HTERT RPE-1 (cell line): Measurements from ENCODE around the gene C17orf113.
"Not testable (repeated sequence)": the region's sequence is repeated elsewhere in the genome, so short reads cannot be mapped to it uniquely, and the experiment has no call there.

Source experiments
- in situ Hi-C: fragments of 300-500 bp; cut with MboI; formaldehyde crosslinking; loops from 4 replicates; pipeline ENCODE4 v1.14.3; 2020; ENCODE audit warnings: low sequenced_read_pairs

C17orf113 gene

DNA sequence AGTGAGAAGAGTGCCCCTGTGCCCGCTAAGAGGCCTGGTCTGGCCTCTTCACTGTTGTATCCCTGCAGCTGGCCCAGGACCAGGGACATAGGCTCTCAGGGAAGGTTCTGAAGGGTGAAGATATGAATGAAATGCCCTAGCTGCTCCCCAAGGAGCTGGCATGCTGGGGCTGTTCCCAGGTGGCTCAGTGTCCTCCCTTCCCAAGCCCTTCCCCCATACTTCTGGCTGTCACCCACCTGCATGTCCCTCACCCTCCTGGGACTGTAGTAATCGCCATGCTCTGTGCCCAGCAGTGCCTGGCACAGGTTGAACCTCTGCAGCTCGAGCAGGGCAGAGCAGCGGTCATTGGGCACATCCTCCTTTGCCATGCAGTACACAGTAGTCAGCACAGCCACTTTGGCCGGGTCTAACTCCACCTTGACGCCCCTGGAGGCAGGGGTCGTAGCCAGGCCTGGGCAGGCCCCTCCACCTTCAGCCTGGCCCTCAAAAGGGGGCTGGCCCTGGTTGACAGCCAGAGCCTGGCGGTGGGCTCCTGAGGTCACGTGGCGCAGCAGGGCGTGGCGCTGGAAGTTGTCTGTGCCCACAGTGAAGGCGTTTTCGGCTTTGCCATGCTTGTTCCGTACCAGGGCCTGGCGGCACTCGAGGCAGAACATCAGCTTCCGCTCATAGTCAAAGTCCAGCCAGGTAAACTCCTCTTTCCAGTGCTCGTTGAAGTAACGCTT lies 7.6 kb downstream of the C17orf113 start:
- in situ Hi-C loops = no loop called here

DNA sequence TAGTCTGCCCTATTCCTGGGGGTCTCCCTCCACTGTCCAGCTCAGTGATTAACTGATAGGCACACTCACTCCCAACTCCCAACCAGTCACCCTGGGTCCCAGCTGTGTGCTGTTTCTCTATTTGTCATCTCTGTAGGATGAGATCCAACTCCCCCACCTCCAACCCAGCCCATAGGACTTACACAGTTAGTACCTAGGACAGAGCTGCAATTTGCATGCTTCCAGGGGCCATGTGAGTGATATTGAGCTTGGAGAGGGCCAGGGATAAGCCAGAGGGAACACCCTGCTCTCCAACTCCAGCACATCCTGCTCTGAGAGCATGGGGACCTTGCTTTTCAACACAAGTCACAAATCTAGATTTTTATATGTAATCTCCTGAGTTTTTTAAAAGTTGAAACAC lies 8.8 kb downstream of the C17orf113 start:
- in situ Hi-C loops = no loop called here

DNA sequence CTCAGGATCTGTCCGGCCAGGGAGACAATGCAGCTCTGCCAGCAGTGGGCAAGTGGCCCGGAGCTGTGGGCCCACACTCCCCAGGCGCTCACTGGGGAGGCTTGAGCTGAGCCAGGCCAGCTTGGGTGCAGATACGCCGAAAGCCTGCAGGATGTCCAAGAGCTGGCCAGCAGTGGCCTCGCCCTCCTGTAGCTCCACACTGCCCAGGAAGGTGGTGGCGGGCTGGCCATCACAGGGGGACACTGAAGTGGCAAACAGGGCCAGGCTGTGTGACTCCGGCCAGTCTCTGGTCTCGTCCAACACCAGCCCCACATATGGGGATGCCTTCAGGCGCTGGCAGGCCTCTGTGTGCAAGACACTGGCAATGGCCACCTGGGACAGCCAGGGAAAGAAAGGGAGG lies 9.6 kb downstream of the C17orf113 start:
- in situ Hi-C loops = no loop called here

DNA sequence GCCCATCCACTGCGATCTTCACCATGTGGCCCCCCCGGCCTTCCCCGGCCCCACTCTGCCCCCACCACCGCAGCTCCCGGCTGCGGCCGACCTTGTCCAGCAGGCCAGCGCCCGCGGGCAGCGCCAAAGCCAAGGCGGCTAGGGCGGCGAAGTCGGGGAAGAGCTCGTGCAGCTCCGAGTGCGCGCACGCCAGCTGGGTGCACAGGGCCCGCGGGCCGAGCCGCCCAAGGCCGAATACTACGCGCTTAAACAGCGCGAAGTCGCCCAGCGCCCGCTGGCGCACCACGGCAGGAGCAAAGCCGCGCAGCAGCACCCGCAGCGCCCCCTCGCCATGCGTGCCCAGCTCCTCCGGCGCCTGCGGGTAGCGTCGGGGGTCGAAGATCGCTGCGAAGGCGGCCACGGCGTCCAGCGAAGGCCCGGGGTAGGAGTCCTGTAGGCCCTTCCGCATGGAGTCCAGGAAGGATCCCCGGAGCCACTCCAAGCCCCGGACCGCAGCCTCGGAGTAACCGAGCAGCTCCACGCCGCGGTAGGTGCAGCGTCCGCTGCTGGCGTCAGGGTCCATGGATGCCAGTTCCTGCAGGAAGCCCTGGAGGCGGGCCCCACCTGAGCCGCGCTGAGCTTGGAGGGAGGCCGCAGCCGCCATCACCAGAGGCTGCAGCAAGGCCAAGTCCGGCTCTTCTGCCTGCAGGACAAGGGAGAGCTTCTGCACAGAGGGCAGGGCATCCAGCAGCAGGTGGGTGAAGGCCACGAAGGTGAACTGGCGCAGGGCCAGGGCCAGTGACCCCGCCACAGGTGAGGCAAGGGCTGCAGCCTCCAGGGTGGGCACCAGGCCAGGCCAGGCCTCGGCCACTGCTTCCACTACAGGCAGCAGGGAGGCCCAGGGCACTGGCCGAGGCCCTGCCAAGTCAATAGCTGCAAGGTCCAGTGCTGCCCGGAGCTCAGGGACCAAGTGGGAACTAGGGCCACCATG lies 10.3 kb downstream of the C17orf113 start:
- in situ Hi-C loops = no loop called here

DNA sequence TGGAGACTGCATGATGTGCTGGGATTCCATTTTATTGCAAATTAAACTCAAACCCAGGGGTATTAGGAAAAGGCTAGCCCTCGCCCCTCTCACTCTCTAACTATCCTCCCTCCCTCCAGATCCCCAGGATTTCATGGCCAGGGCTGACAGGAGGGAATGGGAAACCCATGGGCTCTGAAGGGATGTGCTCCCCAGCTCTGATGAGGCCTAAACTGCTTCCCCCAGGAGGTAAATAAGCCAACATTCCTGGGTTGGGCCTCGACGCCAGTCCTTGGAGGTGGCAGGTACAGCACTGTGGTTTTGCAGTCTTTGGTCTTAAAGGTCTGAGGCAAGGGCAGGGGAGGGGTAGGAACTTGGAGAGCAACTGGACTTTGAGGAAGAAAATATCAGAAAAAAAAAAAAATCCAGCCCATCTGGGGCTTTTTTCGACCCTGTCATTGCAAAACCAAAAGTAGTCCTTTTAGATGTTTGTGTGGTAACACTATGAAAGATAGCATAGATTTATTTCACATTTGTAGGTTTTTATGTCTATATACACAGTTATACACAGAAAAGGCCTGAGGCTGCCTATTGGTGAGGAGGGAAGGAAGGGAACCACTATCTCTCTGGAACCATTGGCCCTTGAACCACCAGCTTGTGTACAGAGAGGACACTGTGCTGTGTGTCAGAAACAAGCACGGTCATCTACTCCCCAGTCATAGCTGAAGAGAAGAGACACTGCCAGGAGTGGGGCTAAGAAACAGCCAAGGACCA lies 12.0 kb downstream of the C17orf113 start:
- in situ Hi-C loops = no loop called here

DNA sequence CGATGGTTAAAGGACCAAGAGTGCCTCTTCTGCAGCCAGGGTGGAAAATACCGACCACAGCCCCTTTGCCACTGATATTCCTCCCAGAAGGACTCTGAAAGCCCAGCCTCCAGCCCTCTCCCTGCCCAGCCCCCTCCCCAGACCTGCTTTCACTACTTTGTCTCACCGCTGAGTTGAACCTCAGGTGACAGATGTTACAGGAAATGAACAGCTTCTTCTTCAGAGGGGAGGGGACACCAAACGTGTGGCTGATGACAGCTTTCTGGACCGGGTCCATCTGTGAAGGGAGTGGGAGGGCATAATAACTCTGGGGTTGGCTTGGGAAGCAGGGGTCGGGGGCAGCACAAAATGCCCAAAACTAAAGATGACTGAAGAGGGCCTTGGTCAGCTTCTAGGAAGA lies 16.3 kb downstream of the C17orf113 start:
- in situ Hi-C loops = no loop called here

DNA sequence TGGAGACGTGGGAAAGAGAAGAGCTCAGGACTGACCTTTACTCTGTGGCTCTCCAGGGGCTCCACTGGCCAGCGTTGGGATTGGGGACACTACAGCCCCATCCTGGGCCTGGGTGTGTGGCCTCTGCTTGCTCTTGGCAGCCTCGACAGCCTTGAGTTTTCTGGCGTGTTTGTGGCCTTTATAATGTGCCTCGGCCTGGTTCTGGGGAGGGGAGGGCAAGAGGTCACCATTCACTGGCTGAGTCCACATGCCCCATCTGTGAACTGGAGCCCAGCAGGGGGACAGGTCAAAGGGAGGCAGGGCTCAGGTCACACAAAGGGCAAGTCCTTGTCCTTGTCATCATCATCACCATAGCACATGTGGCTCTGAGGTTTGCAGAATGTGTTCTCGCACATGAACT lies 18.8 kb downstream of the C17orf113 start:
- in situ Hi-C loops = no loop called here

DNA sequence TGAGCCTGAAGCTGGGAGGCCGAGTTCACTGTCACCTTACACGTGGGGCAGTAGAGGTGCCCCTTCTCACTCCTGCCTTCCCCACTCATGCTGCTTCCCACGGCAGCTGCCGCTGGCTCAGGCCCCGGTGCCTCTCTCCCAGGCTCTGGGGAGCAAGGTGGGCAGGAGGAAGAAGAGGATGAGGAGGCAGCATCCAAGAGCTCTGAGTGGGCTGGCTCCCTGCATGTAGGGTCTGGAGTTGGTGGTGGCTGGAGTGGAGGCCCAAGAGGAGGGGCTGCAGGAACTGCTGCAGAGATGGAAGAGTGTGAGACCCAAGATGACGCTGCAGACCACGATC lies 21.6 kb downstream of the C17orf113 start:
- in situ Hi-C loops = no loop called here

DNA sequence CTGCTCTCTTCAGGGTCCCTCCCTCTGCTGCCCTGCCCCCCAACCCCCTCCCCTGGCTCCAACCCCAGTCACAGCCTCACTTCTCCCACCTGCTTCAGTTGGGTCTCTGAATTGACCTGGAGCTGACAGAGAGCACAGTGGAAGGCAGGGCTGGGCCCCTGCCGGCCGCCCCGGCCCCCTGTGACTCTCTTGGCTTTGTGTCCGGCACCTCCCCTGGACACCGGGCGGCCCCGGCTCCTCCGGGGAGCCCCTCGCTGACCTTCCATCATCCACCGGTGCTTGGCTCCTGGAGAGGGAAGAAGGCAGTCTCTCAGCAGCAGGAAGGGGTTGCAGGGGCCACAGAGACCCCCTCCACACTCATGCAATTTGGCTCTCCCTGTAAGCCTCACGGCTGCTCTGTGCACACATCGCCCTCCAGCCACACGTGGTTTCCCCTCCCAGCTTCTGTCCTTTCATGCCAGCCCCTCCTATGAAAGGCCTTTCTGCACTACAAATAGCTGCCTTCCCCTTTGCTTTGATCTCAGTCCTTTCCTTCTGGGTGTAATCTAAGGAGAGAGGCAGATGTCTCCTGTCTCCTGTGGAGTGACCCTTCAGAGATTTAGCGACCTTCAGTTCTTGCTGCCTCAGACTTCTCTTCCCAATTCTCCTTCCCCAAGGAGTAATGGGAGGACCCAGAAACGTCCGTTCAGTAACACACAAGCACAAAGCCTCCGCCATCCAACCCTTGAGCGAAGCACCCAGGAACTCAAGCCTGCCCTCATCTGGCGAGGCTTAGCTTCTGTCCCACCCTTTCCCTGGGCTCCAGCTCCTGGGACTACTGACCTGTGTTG lies 22.2 kb downstream of the C17orf113 start:
- in situ Hi-C loops = no loop called here

DNA sequence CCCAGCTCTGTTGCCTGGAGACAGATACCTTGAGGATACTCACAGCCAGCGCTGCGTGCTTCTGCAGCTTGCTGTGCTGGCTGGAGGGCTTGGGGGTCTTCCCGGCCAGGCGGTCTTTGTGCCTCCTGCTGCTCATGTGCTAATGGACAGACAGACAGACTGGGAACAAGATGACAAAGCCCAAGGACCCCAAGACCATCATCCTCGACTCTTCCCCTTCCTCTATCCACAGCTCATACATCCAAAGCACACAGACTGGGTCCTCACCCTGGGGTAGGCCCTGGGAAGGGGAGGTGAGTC lies 22.9 kb downstream of the C17orf113 start:
- in situ Hi-C loops = no loop called here

DNA sequence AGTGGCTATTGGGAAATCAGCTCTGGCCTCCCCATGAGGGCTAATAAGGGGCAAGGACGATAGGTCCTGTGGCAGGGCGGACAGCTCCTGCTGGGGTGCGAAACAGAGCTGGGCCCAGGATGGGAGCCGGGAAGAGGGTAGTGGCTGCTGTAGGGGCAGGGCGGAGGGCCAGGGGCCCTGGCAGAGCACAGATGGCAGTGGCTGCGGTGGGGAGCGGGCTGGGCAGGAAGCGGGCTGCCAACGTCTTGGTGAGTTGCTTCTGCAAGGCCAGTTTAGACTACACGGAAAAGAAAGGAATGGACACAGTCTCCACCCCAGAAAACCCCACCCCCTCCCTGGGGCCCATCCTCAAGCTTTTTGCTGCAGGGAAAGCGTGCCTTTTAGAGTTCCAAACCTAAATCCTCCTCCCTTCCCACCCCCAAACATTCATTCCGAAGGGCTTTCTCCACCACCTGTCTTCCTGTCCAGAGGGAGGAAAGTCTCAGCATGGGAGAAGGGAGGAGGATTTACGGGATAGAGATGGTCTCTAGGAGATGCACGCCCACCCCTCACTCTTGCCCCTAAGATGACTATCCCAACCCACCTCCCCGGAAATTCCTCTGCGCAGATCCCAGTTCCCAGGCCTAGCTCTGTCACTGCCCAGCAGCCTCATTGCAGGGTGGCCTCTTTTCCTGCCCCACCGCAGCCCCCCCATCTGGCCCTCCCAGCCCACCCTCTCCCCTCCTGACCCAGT lies 23.4 kb downstream of the C17orf113 start:
- in situ Hi-C loops = no loop called here

DNA sequence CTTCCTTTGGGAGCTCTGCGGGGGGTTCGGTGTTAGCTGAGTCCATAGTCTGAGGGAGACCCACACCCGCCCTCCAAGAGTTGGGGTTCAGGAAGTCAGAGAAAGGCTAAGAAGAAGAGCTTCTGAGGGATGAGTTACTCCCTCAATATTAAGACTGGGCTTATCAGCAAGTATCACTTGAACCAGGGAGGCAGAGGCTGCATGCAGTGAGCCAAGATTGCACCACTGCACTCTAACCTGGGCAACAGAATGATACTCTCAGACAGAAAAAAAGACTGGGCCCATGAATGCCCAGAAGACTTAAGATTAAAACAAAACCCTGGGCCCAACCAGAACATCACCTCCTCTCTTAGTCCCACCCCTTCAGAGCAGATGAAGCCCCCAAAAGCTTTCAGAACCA lies 24.5 kb downstream of the C17orf113 start:
- in situ Hi-C loops = no loop called here

DNA sequence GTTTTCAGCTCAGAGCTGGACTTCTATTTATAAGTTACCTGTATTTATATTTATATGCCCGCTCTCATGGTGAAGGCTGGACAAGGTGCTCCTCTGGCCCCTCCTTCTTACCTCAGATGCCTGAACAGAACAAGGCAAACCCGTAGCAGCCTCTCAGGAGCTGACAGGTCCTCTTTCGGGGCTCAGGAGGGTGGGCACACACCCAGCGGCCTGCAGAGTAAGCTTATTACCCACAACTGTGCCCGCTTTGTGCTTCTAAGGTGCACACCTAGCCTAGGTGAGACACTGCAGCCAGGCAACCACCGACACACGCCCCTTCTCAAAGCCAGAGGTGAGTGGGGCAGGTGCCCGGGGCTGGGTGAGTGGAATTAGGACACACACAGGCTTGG lies 25.2 kb downstream of the C17orf113 start:
- in situ Hi-C loops = no loop called here

DNA sequence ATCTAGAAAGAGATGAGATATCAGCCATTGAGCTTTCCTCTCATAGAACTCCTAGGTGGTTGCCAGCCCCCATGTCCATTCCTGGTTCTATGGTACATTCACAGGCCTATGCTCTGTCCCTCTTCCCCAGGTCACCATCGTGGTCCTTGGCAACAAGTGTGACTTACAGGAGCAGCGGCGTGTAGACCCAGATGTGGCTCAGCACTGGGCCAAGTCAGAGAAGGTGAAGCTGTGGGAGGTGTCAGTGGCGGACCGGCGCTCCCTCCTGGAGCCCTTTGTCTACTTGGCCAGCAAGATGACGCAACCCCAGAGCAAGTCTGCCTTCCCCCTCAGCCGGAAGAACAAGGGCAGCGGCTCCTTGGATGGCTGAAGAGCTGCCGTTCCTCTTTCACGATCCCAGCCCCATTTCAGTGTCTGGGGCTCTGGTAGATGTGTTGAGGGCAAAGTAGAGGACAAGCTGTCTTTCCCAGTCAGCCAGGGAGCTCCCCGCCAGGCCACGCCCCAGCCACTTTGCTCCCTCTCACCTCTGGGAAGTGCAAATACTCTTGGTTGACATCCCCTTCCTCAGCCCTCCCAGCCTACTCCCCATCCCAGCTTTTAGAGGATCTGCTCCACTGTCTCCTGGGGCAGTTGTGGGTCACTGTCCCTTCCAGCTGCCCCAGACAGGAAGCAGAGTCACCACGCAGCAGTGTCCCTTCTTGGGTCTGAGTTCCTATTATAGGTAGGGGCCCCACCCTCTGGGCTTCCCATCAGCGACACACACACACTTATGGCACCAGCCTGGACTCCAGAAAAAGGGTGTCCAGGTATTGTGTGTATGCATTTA lies 26.7 kb downstream of the C17orf113 start:
- in situ Hi-C loops = no loop called here

DNA sequence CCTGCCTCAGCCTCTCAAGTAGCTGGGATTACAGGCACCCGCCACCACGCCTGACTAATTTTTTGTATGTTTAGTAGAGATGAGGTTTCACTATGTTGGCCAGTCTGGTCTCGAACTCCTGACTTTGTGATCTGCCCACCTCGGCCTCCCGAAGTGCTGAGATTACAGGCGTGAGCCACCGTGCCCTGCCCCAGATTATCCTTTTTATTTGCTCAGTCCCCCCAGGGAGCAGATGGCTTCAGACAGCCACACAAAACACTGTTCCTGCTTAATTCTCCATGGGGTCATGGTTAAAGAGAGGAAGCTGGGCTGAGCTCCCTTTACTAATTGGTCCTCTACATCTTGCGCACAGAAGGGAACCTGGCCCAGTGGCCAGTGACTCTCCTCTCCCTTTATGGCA lies 29.6 kb downstream of the C17orf113 start:
- in situ Hi-C loops = not testable (repeated sequence)

DNA sequence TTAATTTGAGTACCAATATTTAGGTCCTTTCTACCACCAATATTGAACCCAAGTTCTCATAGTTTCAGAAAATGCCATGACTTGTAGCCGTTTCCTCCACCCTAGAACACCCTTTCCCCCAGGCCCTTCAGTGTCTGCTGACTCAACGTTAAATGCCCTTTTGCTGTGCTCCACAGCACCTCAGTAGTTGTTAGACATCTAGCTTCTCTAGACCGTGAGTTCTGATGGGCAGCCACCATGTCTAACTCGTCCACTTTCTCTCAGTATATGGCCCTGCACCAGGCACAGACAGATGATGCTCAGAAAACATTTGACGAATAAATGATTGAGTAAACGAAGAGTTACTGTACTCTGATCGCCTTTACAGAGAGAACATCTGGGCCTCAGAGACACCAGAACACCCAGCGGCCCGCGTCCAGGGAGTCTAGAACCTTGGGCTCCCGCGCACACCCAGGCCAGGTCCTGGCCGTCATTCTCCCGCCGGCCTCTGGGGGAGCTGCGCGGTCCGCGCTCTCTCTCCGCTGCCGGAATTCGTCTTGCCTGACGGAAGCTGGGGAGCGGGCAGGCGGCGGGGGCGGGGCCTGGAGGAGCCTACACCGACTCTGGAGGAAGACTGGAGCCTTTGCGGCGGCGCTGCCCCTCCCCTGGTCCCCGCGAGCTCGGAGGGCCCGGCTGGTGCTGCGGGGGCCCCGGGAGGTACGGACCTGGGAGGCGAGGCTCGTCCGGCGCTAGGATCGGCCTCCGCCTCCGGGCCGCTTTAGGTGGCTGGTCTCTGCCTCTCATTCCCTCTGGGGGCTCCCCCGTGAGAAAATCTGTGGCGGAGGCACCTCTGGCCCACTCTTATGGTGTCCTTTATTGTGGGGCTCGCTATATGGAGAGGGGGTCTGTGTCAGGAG lies 30.6 kb downstream of the C17orf113 start, which contains the start of gene NKIRAS2:
Gene NKIRAS2 (plus strand): TSS at position 582 of the 896 bp plus-strand sequence. CDS start 1,488 bp downstream, outside the sequence.
- in situ Hi-C loops = no loop called here

DNA sequence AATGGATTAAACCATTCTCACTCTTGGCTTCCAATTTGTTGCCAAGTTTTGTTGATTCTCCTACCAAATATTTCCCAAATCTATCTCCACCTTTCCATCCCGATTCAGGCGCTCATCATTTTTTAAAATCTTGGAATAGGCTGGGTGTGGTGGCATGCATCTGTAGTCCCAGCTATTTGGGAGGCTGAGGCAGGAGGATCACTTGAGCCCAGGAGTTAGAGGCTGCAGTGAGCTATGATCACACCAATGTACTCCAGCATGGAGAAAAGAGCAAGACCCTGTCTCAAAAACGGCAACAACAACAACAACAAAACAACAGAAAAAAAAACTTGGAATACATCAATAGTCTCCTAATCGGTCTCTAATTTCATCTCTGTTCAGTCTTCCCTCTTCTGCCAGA lies 31.4 kb downstream of the C17orf113 start:
- in situ Hi-C loops = no loop called here

DNA sequence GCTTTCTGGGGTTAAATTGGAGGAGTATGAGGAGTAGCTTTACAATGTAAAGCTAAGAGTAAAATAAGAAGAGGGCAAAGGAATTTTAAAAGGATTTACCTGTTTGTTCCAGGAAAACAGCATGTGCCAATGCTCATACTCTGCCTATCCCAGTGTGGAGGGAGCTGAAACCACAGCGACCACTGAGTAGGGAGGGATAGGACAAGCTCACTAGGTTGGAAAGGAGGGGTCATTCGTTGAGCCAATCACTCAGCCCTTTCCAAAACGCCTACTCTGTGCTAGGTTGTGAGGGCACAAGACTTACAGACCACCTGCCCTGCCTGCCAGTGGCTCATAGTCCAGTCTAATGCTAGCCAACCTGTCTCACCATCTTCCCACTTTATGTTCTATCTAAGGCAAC lies 32.1 kb downstream of the C17orf113 start:
- in situ Hi-C loops = no loop called here
